Transverse colon (tissue), 4 donors: Measurements from ENCODE around the gene ZNF181. TPM values are rescaled to one million over a fixed set of nuclear protein-coding genes. Genes with fewer than 3 reads are reported as not detected.

ENCODE experiments used
- DNase-seq: peaks from one replicate; pipeline ENCODE4 v3.0.0-alpha.2; 2019
- H3K27ac ChIP-seq, 4 donors: fragments of 200-600 bp; sonication (generic); 2 replicates each; pipeline ENCODE4 v1.5.1; 2016 to 2018; ENCODE audit warnings: inconsistent platforms in 4 of 4
- H3K27me3 ChIP-seq: fragments of 200-600 bp; sonication (generic); 2 replicates; pipeline ENCODE4 v1.5.1; 2017; ENCODE audit warnings: inconsistent platforms
- H3K36me3 ChIP-seq, 4 donors: fragments of 200-600 bp; sonication (generic); 2 replicates each; pipeline ENCODE4 v1.5.1; 2017 to 2019; ENCODE audit warnings: inconsistent platforms in 4 of 4
- H3K4me1 ChIP-seq, 4 donors: fragments of 200-600 bp; sonication (generic); 2 replicates each; pipeline ENCODE4 v1.5.1; 2017 to 2020; ENCODE audit warnings: inconsistent platforms in 4 of 4
- H3K4me3 ChIP-seq, 4 donors: fragments of 200-600 bp; sonication (generic); 1 replicate in 1 of 4; 2 replicates in 3 of 4; pipeline versions ENCODE4 v1.5.1 to v1.6.1; 2017 to 2019; ENCODE audit warnings: inconsistent platforms in 4 of 4
- H3K9me3 ChIP-seq, 2 donors: fragments of 200-600 bp; sonication (generic); 2 replicates each; pipeline ENCODE4 v1.5.1; 2017 to 2019; ENCODE audit warnings: inconsistent platforms in 2 of 2
- CTCF ChIP-seq, 5 experiments: fragments of 200-600 bp in 3 of 5; fragments of 450-650 bp in 2 of 5; sonication (generic) in 3 of 5; IDR thresholded peaks; 1 replicate in 2 of 5; 2 replicates in 3 of 5; pipeline ENCODE4 v1.5.1; 2016 to 2017; ENCODE audit warnings: antibody characterized with exemption in 5 of 5, inconsistent platforms in 3 of 5, mild to moderate bottlenecking in 2 of 5, moderate library complexity in 1 of 5
- EP300 ChIP-seq: sonication (generic); formaldehyde crosslinking; IDR thresholded peaks from one replicate; pipeline ENCODE4 v1.6.1; 2017; ENCODE audit warnings: antibody characterized with exemption, low read depth
- POLR2A ChIP-seq: fragments of 450-650 bp; IDR thresholded peaks from one replicate; pipeline ENCODE4 v1.6.1; 2016; ENCODE audit warnings: antibody characterized with exemption, mild to moderate bottlenecking, moderate library complexity
- POLR2AphosphoS5 ChIP-seq, 3 donors: sonication (generic); formaldehyde crosslinking; IDR thresholded peaks; one replicate each; pipeline ENCODE4 v1.6.1; 2016; ENCODE audit warnings: antibody characterized with exemption in 3 of 3
- WGBS, 2 donors: methylation state at CpG; one replicate each; pipeline ENCODE4 v1.1.5; 2018; ENCODE audit warnings: low coverage in 1 of 2; 5-methylcytosine and 5-hydroxymethylcytosine counted together
- in situ Hi-C, 4 donors: fragments of 200-750 bp; cut with MboI; loops; one replicate each; pipeline versions ENCODE4 v1.15.0 to v1.15.1; 2017; ENCODE audit warnings: low sequenced_read_pairs in 3 of 4, low pct_ligation_motif_present in 1 of 4, low pct_unique_long_range_greater_than_20kb in 1 of 4
- intact Hi-C: fragments of 100-400 bp; cut with DNase I; formaldehyde crosslinking; loops from one replicate; pipeline ENCODE4 v1.15.1; 2023; ENCODE audit warnings: low total_unique reads
- total RNA-seq, 4 donors: library from RNA; depleted of rRNA; stranded (reverse); fragments of >200 nt; gene quantifications; one replicate each; pipeline ENCODE4 v1.1.0, GENCODE V29; 2016

ZNF181 gene
- total RNA-seq, 4 donors from 2014 or later: 7.1 to 23.8 (median 15.5) TPM

GRCh38 chr19:34794066-34794960 is 60.3 kb downstream of the ZNF181 start:
- TF ChIP-seq EP300: no peak
- no peak for TF ChIP-seq POLR2AphosphoS5 (IDR thresholded peaks at IDR 0.05)
- TF ChIP-seq CTCF (IDR thresholded peaks at IDR 0.05): no peak
- no peak for TF ChIP-seq POLR2A
- no peak overlapping the region for H3K4me3 ChIP-seq
- H3K27me3 ChIP-seq: no peaks in the 10 kb centered on the region
- no peaks in the 10 kb centered on the region for H3K36me3 ChIP-seq
- DNase-seq: no peak
- no peaks in the 10 kb centered on the region for H3K4me1 ChIP-seq
- WGBS, 2 donors: 75 to 76% methylated on average over 8 to 9 of the region's 9 CpGs
- no peak overlapping the region for H3K27ac ChIP-seq
- in situ Hi-C loops (no loop called here), intact Hi-C loops (no loop called here)
- no peaks in the 10 kb centered on the region for H3K9me3 ChIP-seq

Other genes starting within 250 kb of the ZNF181 start
- 10 to 100 TPM in 1 of 4 donors, 1 to 10 TPM in 1, under 1 TPM in 1, not detected in 1; 0.82 to 14.3 (median 1.3) TPM for gene SCGB2B2, start 57.1 kb upstream of the ZNF181 start, total RNA-seq
- 10 to 100 TPM in 3 of 4 donors, 1 to 10 TPM in 1; 4.6 to 33.0 (median 18.0) TPM for gene ZNF302, start 56.6 kb upstream of the ZNF181 start, total RNA-seq
- 1 to 10 TPM in 3 of 4 donors, not detected in 1; 4.1 to 7.1 (median 6.0) TPM for gene ZNF599, start 39.0 kb downstream of the ZNF181 start, total RNA-seq
- 1 to 10 TPM in 2 of 4 donors, not detected in 2; 1.4 to 2.2 TPM for gene ZNF30, start 192.7 kb downstream of the ZNF181 start, total RNA-seq
- gene ZNF792, start 230.0 kb downstream of the ZNF181 start, total RNA-seq: 1 to 10 TPM; 3.4 to 8.4 (median 6.5) TPM